ENCODE measurements around the gene STAT5B. TPM values are rescaled to one million over a fixed set of nuclear protein-coding genes. Genes with fewer than 3 reads are reported as not detected.
"Not testable (repeated sequence)": the region's sequence is repeated elsewhere in the genome, so short reads cannot be mapped to it uniquely, and the experiment has no call there.

The STAT5B gene
- polyA plus RNA-seq, 4 donors: 13.4 to 53.6 (median 20.1) TPM

- FAIRE-seq (no peak), DNase-seq (no peak)
- H3K9me3 ChIP-seq (ENCODE audit: control insufficient read depth in 2 of 2, insufficient read depth in 1 of 2, low read depth in 1 of 2, low read length in 1 of 2): no peaks in the 10 kb centered on the region
- H3K27ac ChIP-seq (ENCODE audit: low read depth in 1 of 3, low read length in 2 of 3): peak overlapping the region in 1 of 3 donors; percentile 70
- H3K4me1 ChIP-seq (ENCODE audit: control insufficient read depth in 3 of 3, insufficient read depth in 2 of 3, low read depth in 1 of 3, low read length in 2 of 3): peaks cover 0 to 8% (median 0%) of the 10 kb centered on the region in 3 donors
- peaks cover 0 to 4% (median 0%) of the 10 kb centered on the region in 3 donors for H3K36me3 ChIP-seq (ENCODE audit: control insufficient read depth in 3 of 3, insufficient read depth in 2 of 3, low read depth in 1 of 3, low read length in 3 of 3)
- no peak overlapping the region for H3K4me3 ChIP-seq (ENCODE audit: low read depth in 1 of 3, low read length in 3 of 3)
- WGBS, 3 donors: 73 to 85% (median 76%) methylated on average over 7 of the region's 7 CpGs
- H3K27me3 ChIP-seq (ENCODE audit: control insufficient read depth in 3 of 3, insufficient read depth in 3 of 3, low read length in 3 of 3): no peaks in the 10 kb centered on the region
Measured at GRCh38 chr17:42246515-42246914, 29.7 kb downstream of the STAT5B start.

GRCh38 chr17:42245183-42245582 is 31.0 kb downstream of the STAT5B start:
- H3K36me3 ChIP-seq (ENCODE audit: control insufficient read depth in 3 of 3, insufficient read depth in 2 of 3, low read depth in 1 of 3, low read length in 3 of 3); H3K27me3 ChIP-seq (ENCODE audit: control insufficient read depth in 3 of 3, insufficient read depth in 3 of 3, low read length in 3 of 3); FAIRE-seq; H3K9me3 ChIP-seq (ENCODE audit: control insufficient read depth in 2 of 2, insufficient read depth in 1 of 2, low read depth in 1 of 2, low read length in 1 of 2); H3K4me1 ChIP-seq (ENCODE audit: control insufficient read depth in 3 of 3, insufficient read depth in 2 of 3, low read depth in 1 of 3, low read length in 2 of 3); DNase-seq; H3K27ac ChIP-seq (ENCODE audit: low read depth in 1 of 3, low read length in 2 of 3); H3K4me3 ChIP-seq (ENCODE audit: low read depth in 1 of 3, low read length in 3 of 3): not testable (repeated sequence)
- WGBS, 3 donors: 90 to 95% (median 91%) methylated on average over 10 to 11 of the region's 11 CpGs

- H3K27ac ChIP-seq (ENCODE audit: low read depth in 1 of 3, low read length in 2 of 3); FAIRE-seq; H3K36me3 ChIP-seq (ENCODE audit: control insufficient read depth in 3 of 3, insufficient read depth in 2 of 3, low read depth in 1 of 3, low read length in 3 of 3); DNase-seq; H3K4me1 ChIP-seq (ENCODE audit: control insufficient read depth in 3 of 3, insufficient read depth in 2 of 3, low read depth in 1 of 3, low read length in 2 of 3); H3K27me3 ChIP-seq (ENCODE audit: control insufficient read depth in 3 of 3, insufficient read depth in 3 of 3, low read length in 3 of 3); H3K4me3 ChIP-seq (ENCODE audit: low read depth in 1 of 3, low read length in 3 of 3); H3K9me3 ChIP-seq (ENCODE audit: control insufficient read depth in 2 of 2, insufficient read depth in 1 of 2, low read depth in 1 of 2, low read length in 1 of 2): not testable (repeated sequence)
- 98 to 99% (median 98%) methylated on average over 3 of the region's 3 CpGs for WGBS, 3 donors
Measured at GRCh38 chr17:42244116-42244515, 32.1 kb downstream of the STAT5B start.

GRCh38 chr17:42243493-42243982 is 32.7 kb downstream of the STAT5B start:
- DNase-seq: no peak
- 85 to 91% (median 86%) methylated on average over 5 of the region's 5 CpGs for WGBS, 3 donors

GRCh38 chr17:42241871-42242270 is 34.3 kb downstream of the STAT5B start:
- DNase-seq (no peak), FAIRE-seq (no peak)
- WGBS, 3 donors: 96 to 100% (median 98%) methylated on average over 1 of the region's 1 CpG
- H3K4me1 ChIP-seq (ENCODE audit: control insufficient read depth in 3 of 3, insufficient read depth in 2 of 3, low read depth in 1 of 3, low read length in 2 of 3): peaks cover 0 to 1% (median 0%) of the 10 kb centered on the region in 3 donors
- no peak overlapping the region for H3K4me3 ChIP-seq (ENCODE audit: low read depth in 1 of 3, low read length in 3 of 3)
- peaks cover 0 to 5% (median 0%) of the 10 kb centered on the region in 3 donors for H3K36me3 ChIP-seq (ENCODE audit: control insufficient read depth in 3 of 3, insufficient read depth in 2 of 3, low read depth in 1 of 3, low read length in 3 of 3)
- H3K27ac ChIP-seq (ENCODE audit: low read depth in 1 of 3, low read length in 2 of 3): no peak overlapping the region
- no peaks in the 10 kb centered on the region for H3K9me3 ChIP-seq (ENCODE audit: control insufficient read depth in 2 of 2, insufficient read depth in 1 of 2, low read depth in 1 of 2, low read length in 1 of 2)
- H3K27me3 ChIP-seq (ENCODE audit: control insufficient read depth in 3 of 3, insufficient read depth in 3 of 3, low read length in 3 of 3): no peaks in the 10 kb centered on the region

More at GRCh38 chr17:42243493-42243982, 32.7 kb downstream of the STAT5B start:
- Histone ChIP-seq H3K4me1 (ENCODE audit: control insufficient read depth in 3 of 3, insufficient read depth in 2 of 3, low read depth in 1 of 3, low read length in 2 of 3) (peaks cover 0 to 4% (median 0%) of the 10 kb centered on the region in 3 donors), H3K9me3 (ENCODE audit: control insufficient read depth in 2 of 2, insufficient read depth in 1 of 2, low read depth in 1 of 2, low read length in 1 of 2) (no peaks in the 10 kb centered on the region), H3K36me3 (ENCODE audit: control insufficient read depth in 3 of 3, insufficient read depth in 2 of 3, low read depth in 1 of 3, low read length in 3 of 3) (peaks cover 0 to 4% (median 0%) of the 10 kb centered on the region in 3 donors), H3K27me3 (ENCODE audit: control insufficient read depth in 3 of 3, insufficient read depth in 3 of 3, low read length in 3 of 3) (no peaks in the 10 kb centered on the region), H3K4me3 (ENCODE audit: low read depth in 1 of 3, low read length in 3 of 3) (no peak overlapping the region), H3K27ac (ENCODE audit: low read depth in 1 of 3, low read length in 2 of 3) (no peak overlapping the region)
- no peak for FAIRE-seq

DNA sequence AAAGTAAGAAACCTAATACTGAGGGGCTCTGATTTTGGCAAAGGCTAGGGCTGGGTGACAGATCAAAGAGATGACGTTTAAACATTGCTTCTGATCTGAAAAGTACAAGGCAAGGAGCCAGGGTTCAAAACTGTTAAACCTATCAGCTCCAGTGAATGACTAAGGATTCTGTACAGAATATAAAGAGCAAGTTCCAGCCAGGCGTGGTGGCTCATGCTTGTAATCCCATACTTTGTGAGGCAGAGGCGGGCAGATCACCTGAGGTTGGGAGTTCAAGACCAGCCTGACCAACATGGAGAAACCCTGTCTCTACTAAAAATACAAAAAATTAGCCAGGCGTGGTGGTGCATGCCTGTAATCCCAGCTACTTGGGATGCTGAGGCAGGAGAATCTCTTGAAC is 35.3 kb downstream of the STAT5B start:
- not testable (repeated sequence) for H3K36me3 ChIP-seq (ENCODE audit: control insufficient read depth in 3 of 3, insufficient read depth in 2 of 3, low read depth in 1 of 3, low read length in 3 of 3); H3K4me3 ChIP-seq (ENCODE audit: low read depth in 1 of 3, low read length in 3 of 3); H3K27ac ChIP-seq (ENCODE audit: low read depth in 1 of 3, low read length in 2 of 3); H3K9me3 ChIP-seq (ENCODE audit: control insufficient read depth in 2 of 2, insufficient read depth in 1 of 2, low read depth in 1 of 2, low read length in 1 of 2); H3K4me1 ChIP-seq (ENCODE audit: control insufficient read depth in 3 of 3, insufficient read depth in 2 of 3, low read depth in 1 of 3, low read length in 2 of 3); DNase-seq; FAIRE-seq; H3K27me3 ChIP-seq (ENCODE audit: control insufficient read depth in 3 of 3, insufficient read depth in 3 of 3, low read length in 3 of 3)
- WGBS, 3 donors: 64 to 80% (median 73%) methylated on average over 4 of the region's 4 CpGs

- Histone ChIP-seq H3K27me3 (ENCODE audit: control insufficient read depth in 3 of 3, insufficient read depth in 3 of 3, low read length in 3 of 3) (no peaks in the 10 kb centered on the region), H3K4me3 (ENCODE audit: low read depth in 1 of 3, low read length in 3 of 3) (no peak overlapping the region), H3K36me3 (ENCODE audit: control insufficient read depth in 3 of 3, insufficient read depth in 2 of 3, low read depth in 1 of 3, low read length in 3 of 3) (peaks cover 0 to 2% (median 0%) of the 10 kb centered on the region in 3 donors), H3K9me3 (ENCODE audit: control insufficient read depth in 2 of 2, insufficient read depth in 1 of 2, low read depth in 1 of 2, low read length in 1 of 2) (no peaks in the 10 kb centered on the region), H3K27ac (ENCODE audit: low read depth in 1 of 3, low read length in 2 of 3) (no peak overlapping the region), H3K4me1 (ENCODE audit: control insufficient read depth in 3 of 3, insufficient read depth in 2 of 3, low read depth in 1 of 3, low read length in 2 of 3) (no peaks in the 10 kb centered on the region)
- WGBS, 3 donors: 87 to 93% (median 92%) methylated on average over 5 of the region's 5 CpGs
- DNase-seq (no peak), FAIRE-seq (no peak)
Measured at GRCh38 chr17:42240201-42240600, 36.0 kb downstream of the STAT5B start.

DNA sequence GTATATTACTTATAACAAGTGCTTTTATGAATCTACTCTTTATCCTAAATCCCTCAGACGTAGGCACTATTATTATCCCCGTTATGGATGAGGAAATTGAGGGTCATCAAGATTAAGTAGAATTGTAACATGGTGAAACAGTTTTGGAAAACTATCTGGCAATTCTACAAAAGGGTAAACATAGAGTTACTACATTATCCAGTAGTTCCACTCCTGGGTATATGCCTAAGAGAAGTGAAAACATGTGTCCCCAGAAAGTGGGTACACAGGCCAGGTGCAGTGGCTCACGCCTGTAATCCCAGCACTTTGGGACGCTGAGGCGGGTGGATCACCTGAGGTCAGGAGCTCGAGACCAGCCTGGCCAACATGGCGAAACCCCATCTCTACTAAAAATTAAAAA is 36.6 kb downstream of the STAT5B start:
- not testable (repeated sequence) for H3K4me3 ChIP-seq (ENCODE audit: low read depth in 1 of 3, low read length in 3 of 3); H3K36me3 ChIP-seq (ENCODE audit: control insufficient read depth in 3 of 3, insufficient read depth in 2 of 3, low read depth in 1 of 3, low read length in 3 of 3); H3K9me3 ChIP-seq (ENCODE audit: control insufficient read depth in 2 of 2, insufficient read depth in 1 of 2, low read depth in 1 of 2, low read length in 1 of 2); H3K27ac ChIP-seq (ENCODE audit: low read depth in 1 of 3, low read length in 2 of 3); DNase-seq; FAIRE-seq; H3K4me1 ChIP-seq (ENCODE audit: control insufficient read depth in 3 of 3, insufficient read depth in 2 of 3, low read depth in 1 of 3, low read length in 2 of 3); H3K27me3 ChIP-seq (ENCODE audit: control insufficient read depth in 3 of 3, insufficient read depth in 3 of 3, low read length in 3 of 3)
- WGBS, 3 donors: 87 to 89% (median 89%) methylated on average over 7 of the region's 7 CpGs

- H3K27ac ChIP-seq (ENCODE audit: low read depth in 1 of 3, low read length in 2 of 3): no peak overlapping the region
- no peaks in the 10 kb centered on the region for H3K27me3 ChIP-seq (ENCODE audit: control insufficient read depth in 3 of 3, insufficient read depth in 3 of 3, low read length in 3 of 3)
- H3K4me1 ChIP-seq (ENCODE audit: control insufficient read depth in 3 of 3, insufficient read depth in 2 of 3, low read depth in 1 of 3, low read length in 2 of 3): no peaks in the 10 kb centered on the region
- no peaks in the 10 kb centered on the region for H3K9me3 ChIP-seq (ENCODE audit: control insufficient read depth in 2 of 2, insufficient read depth in 1 of 2, low read depth in 1 of 2, low read length in 1 of 2)
- no peak overlapping the region for H3K4me3 ChIP-seq (ENCODE audit: low read depth in 1 of 3, low read length in 3 of 3)
- 94 to 98% (median 95%) methylated on average over 7 of the region's 7 CpGs for WGBS, 3 donors
- DNase-seq (no peak), FAIRE-seq (no peak)
- H3K36me3 ChIP-seq (ENCODE audit: control insufficient read depth in 3 of 3, insufficient read depth in 2 of 3, low read depth in 1 of 3, low read length in 3 of 3): peaks cover 0 to 2% (median 0%) of the 10 kb centered on the region in 3 donors
Measured at GRCh38 chr17:42236760-42237159, 39.4 kb downstream of the STAT5B start.

All from small intestine (tissue), 7 donors.